HepG2 (cell line): ENCODE data around the gene DMBT1. TPM values are rescaled to one million over a fixed set of nuclear protein-coding genes. Genes with fewer than 3 reads are reported as not detected.

ENCODE experiments used
- ATAC-seq: fragments of 200-7000 bp; cut with Tn5 transposase; 3 replicates; pipeline ENCODE4 v1.9.1; 2020; ENCODE audit warnings: mild to moderate bottlenecking, moderate library complexity
- BruUV-seq: library from RNA; stranded (reverse); fragments of 400-500 nt; replicated peaks from 2 replicates; lab custom pipeline; 2021; lab: Mats Ljungman, UMichigan
- CTCF ChIA-PET: fragments of 300-600 bp; formaldehyde crosslinking; extraction: SDS; loops from one replicate; lab custom pipeline; 2021; ENCODE audit warnings: low total read pairs, inconsistent platforms, low intra/inter-chr PET ratio; lab: Yijun Ruan, JAX
- POLR2A ChIA-PET: fragments of 350-600 bp; sonication (Branson Sonifier 250); formaldehyde crosslinking; loops from one replicate; lab custom pipeline; 2020; ENCODE audit warnings: antibody characterized with exemption, inconsistent platforms; lab: Yijun Ruan, JAX
- DNase-seq: peaks from one replicate; pipeline ENCODE4 v3.0.0-alpha.2; 2015; ENCODE audit warnings: low spot score
- FAIRE-seq: peaks from 3 replicates; lab custom pipeline; 2011; peaks lifted over from hg19 to GRCh38; lab: Jason Lieb, UNC
- H2AFZ ChIP-seq: one replicate; pipeline ENCODE4 v1.6.1; 2011; ENCODE audit warnings: low read length, inconsistent platforms
- H3K27ac ChIP-seq: fragments of 300-600 bp; 3 replicates; pipeline ENCODE4 v1.8.0; 2011; ENCODE audit warnings: mixed run types, mild to moderate bottlenecking, mixed read lengths, low read length, inconsistent platforms; ENCODE audit not compliant: insufficient read depth; ENCODE audit errors: extremely low read length
- H3K27me3 ChIP-seq, 2 experiments: fragments of 200-600 bp in 1 of 2; 2 replicates in 1 of 2; 3 replicates in 1 of 2; pipeline versions ENCODE4 v1.6.0 to v1.8.0; 2011; ENCODE audit warnings: low read length in 2 of 2, mild to moderate bottlenecking in 2 of 2, moderate library complexity in 2 of 2, inconsistent platforms in 1 of 2; ENCODE audit not compliant: insufficient read depth in 2 of 2, control insufficient read depth in 1 of 2
- H3K36me3 ChIP-seq, 2 experiments: fragments of 200-600 bp in 1 of 2; replicated peaks in 1 of 2; 2 replicates in 1 of 2; 3 replicates in 1 of 2; pipeline versions ENCODE4 v1.5.1 to v1.8.0; 2011; ENCODE audit warnings: low read length in 2 of 2, inconsistent platforms in 1 of 2; ENCODE audit not compliant: insufficient read depth in 2 of 2, control insufficient read depth in 1 of 2
- H3K4me1 ChIP-seq: 2 replicates; pipeline ENCODE4 v1.5.1; 2012; ENCODE audit warnings: low read length, inconsistent platforms; ENCODE audit not compliant: insufficient read depth
- H3K4me2 ChIP-seq: 2 replicates; pipeline ENCODE4 v1.6.0; 2011; ENCODE audit warnings: low read depth, low read length, inconsistent platforms
- H3K4me3 ChIP-seq, 3 experiments: fragments of 200-600 bp in 1 of 3; sonication (generic), shearing (Covaris generic) in 1 of 3; replicated peaks in 1 of 3; 2 replicates each; pipeline ENCODE4 v1.5.1; 2011 to 2016; ENCODE audit warnings: low read length in 3 of 3, inconsistent platforms in 2 of 3, low read depth in 2 of 3, mild to moderate bottlenecking in 2 of 3, control low read depth in 1 of 3, mixed read lengths in 1 of 3; ENCODE audit not compliant: insufficient read depth in 1 of 3
- H3K79me2 ChIP-seq: one replicate; pipeline ENCODE4 v1.6.1; 2011; ENCODE audit warnings: low read length, inconsistent platforms; ENCODE audit not compliant: insufficient read depth
- H3K9ac ChIP-seq: 2 replicates; pipeline ENCODE4 v1.6.0; 2011; ENCODE audit warnings: mild to moderate bottlenecking, low read depth, low read length, inconsistent platforms; ENCODE audit not compliant: insufficient read depth
- H3K9me3 ChIP-seq: 2 replicates; pipeline ENCODE4 v1.5.1; 2012; ENCODE audit warnings: mild to moderate bottlenecking, low read length
- H4K20me1 ChIP-seq: 2 replicates; pipeline ENCODE4 v1.6.0; 2011; ENCODE audit warnings: inconsistent platforms, mild to moderate bottlenecking, low read length, moderate library complexity; ENCODE audit not compliant: insufficient read depth
- FLYWCH1 ChIP-seq: sonication (generic); formaldehyde crosslinking; IDR thresholded peaks from 2 replicates; pipeline ENCODE4 v1.8.1; 2023; ENCODE audit warnings: mild to moderate bottlenecking, missing genetic modification reagents
- FOSL2 ChIP-seq: sonication (generic); formaldehyde crosslinking; IDR thresholded peaks from 2 replicates; pipeline ENCODE4 v1.4.0; 2020; ENCODE audit warnings: missing genetic modification reagents
- JDP2 ChIP-seq: sonication (generic); formaldehyde crosslinking; IDR thresholded peaks from 2 replicates; pipeline ENCODE4 v1.8.1; 2022; ENCODE audit warnings: missing genetic modification reagents, borderline replicate concordance
- RFX5 ChIP-seq: IDR thresholded peaks from 2 replicates; pipeline ENCODE4 v1.6.1; 2011; ENCODE audit warnings: low read depth, low read length, improper control_type of control experiment
- ZBTB20 ChIP-seq: sonication (generic); formaldehyde crosslinking; IDR thresholded peaks from 2 replicates; pipeline ENCODE4 v1.8.1; 2023; ENCODE audit warnings: missing genetic modification reagents, low read depth, mild to moderate bottlenecking, borderline replicate concordance
- ZBTB4 ChIP-seq: sonication (generic); formaldehyde crosslinking; IDR thresholded peaks from 2 replicates; pipeline ENCODE4 v1.4.0; 2020; ENCODE audit warnings: missing genetic modification reagents, mild to moderate bottlenecking, borderline replicate concordance
- ZFP90 ChIP-seq: sonication (generic); formaldehyde crosslinking; IDR thresholded peaks from 2 replicates; pipeline ENCODE4 v1.8.0; 2022; ENCODE audit warnings: missing genetic modification reagents, mild to moderate bottlenecking, inconsistent platforms, borderline replicate concordance
- ZNF296 ChIP-seq: sonication (generic); formaldehyde crosslinking; conservative IDR thresholded peaks from 2 replicates; pipeline ENCODE4 v1.5.0; 2020; ENCODE audit warnings: mild to moderate bottlenecking, missing genetic modification reagents
- ZNF7 ChIP-seq: IDR thresholded peaks from 2 replicates; pipeline ENCODE4 v1.6.1; 2016; ENCODE audit warnings: missing biosample characterization, missing genetic modification reagents
- ZNF879 ChIP-seq: sonication (generic); formaldehyde crosslinking; IDR thresholded peaks from 2 replicates; pipeline ENCODE4 v1.8.1; 2023; ENCODE audit warnings: missing genetic modification reagents
- WGBS: methylation state at CpG from one replicate; pipeline ENCODE4 v1.1.6; 2017; ENCODE audit warnings: low lambda C conversion rate; 5-methylcytosine and 5-hydroxymethylcytosine counted together
- in situ Hi-C: cut with HindIII; loops from 2 replicates; pipeline ENCODE4 v1.10.0; 2017; ENCODE audit warnings: low pct_unique_long_range_greater_than_20kb; ENCODE audit not compliant: extremely low pct_ligation_motif_present
- intact Hi-C: fragments of 100-400 bp; cut with micrococcal nuclease; formaldehyde crosslinking; loops from one replicate; pipeline ENCODE4 v1.10.0; 2022; ENCODE audit not compliant: unreplicated experiment
- polyA plus RNA-seq, 8 experiments: library from polyadenylated mRNA; depleted of rRNA in 3 of 8; stranded (reverse) in 7 of 8; unstranded in 1 of 8; fragments of >200 nt; fragmentation: Illumina TruSeq in 4 of 8; extraction: Trizol in 4 of 8; gene quantifications; 2 replicates each; pipeline versions ENCODE4 v1.2.1 to v1.2.3, GENCODE V29; 2011 to 2016; ENCODE audit warnings: low read depth in 4 of 8, missing spikeins in 1 of 8, mixed read lengths in 1 of 8; ENCODE audit not compliant: insufficient read depth in 1 of 8
- total RNA-seq, 5 experiments: library from RNA; depleted of rRNA; stranded (reverse); fragments of >200 nt; fragmentation: Illumina TruSeq; extraction: Trizol; gene quantifications; 2 replicates each; pipeline ENCODE4 v1.2.3, GENCODE V29; 2016; ENCODE audit warnings: low read depth in 1 of 5
- TF ChIP-seq, protein P1 (sequence below): sonication (generic); formaldehyde crosslinking; IDR thresholded peaks from 2 replicates; pipeline ENCODE4 v1.5.0; 2020; ENCODE audit warnings: missing genetic modification reagents
- TF ChIP-seq, protein P2 (sequence below): sonication (generic); formaldehyde crosslinking; IDR thresholded peaks from 2 replicates; pipeline ENCODE4 v1.8.1; 2023; ENCODE audit warnings: mild to moderate bottlenecking, moderate library complexity, missing genetic modification reagents
- TF ChIP-seq, protein P3 (sequence below): sonication (generic); formaldehyde crosslinking; IDR thresholded peaks from 2 replicates; pipeline ENCODE4 v1.4.0; 2020; ENCODE audit warnings: mild to moderate bottlenecking, missing genetic modification reagents, borderline replicate concordance

DMBT1 gene
- total and polyA plus RNA-seq, 2 of the 13 experiments (the other 11 are each of a cell fraction or from before 2014, with no cell fraction given): not detected

DNA sequence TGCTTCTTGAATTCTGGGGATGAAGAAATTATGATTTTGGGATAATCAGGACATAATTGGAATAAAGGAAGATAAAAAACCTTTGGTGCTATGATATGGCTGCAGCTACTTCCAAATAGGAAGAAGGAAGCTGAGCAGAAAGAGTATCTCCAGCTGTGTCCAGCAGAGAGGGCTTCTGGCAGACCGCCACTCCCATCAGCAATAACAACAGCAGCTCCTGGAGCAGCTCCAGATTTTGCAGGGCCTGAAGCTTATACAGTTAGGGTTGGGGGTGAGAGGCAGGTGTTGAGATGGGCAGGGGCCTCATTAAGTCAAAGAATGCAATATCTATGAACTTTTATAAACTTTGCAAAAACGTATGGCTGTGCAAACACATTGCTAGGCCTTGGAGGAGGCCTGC lies 76.8 kb downstream of the DMBT1 start:
- Histone ChIP-seq H4K20me1 (no peaks in the 10 kb centered on the region), H2AFZ (no peak overlapping the region), H3K36me3 (no peaks in the 10 kb centered on the region), H3K4me1 (no peaks in the 10 kb centered on the region), H3K9ac (no peak overlapping the region), H3K4me3 (no peak overlapping the region), H3K27me3 (peaks cover 0 to 15% of the 10 kb centered on the region in 2 experiments; a peak in 3 of 5 replicates), H3K27ac (no peak overlapping the region), H3K79me2 (no peaks in the 10 kb centered on the region), H3K9me3 (no peaks in the 10 kb centered on the region), H3K4me2 (no peak overlapping the region)
- no peak for FAIRE-seq
- POLR2A ChIA-PET: no interaction called here
- CTCF ChIA-PET: no interaction called here
- intact Hi-C loops: no loop called here
- no peak for ATAC-seq
- no peak for DNase-seq
- BruUV-seq: no TSS peak
- 6% methylated on average over 2 of the region's 2 CpGs for WGBS
- in situ Hi-C loops: loop anchor here (25.0 kb wide), 1 partner anchor 925 kb away; no protein-coding TSS in a partner anchor
- no peak for TF ChIP-seq FOSL2 (CRISPR knock-in tag)
- TF ChIP-seq, protein P1, sequence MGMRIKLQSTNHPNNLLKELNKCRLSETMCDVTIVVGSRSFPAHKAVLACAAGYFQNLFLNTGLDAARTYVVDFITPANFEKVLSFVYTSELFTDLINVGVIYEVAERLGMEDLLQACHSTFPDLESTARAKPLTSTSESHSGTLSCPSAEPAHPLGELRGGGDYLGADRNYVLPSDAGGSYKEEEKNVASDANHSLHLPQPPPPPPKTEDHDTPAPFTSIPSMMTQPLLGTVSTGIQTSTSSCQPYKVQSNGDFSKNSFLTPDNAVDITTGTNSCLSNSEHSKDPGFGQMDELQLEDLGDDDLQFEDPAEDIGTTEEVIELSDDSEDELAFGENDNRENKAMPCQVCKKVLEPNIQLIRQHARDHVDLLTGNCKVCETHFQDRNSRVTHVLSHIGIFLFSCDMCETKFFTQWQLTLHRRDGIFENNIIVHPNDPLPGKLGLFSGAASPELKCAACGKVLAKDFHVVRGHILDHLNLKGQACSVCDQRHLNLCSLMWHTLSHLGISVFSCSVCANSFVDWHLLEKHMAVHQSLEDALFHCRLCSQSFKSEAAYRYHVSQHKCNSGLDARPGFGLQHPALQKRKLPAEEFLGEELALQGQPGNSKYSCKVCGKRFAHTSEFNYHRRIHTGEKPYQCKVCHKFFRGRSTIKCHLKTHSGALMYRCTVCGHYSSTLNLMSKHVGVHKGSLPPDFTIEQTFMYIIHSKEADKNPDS (CRISPR knock-in tag): no peak
- no peak for TF ChIP-seq ZNF7 (CRISPR knock-in tag)
- no peak for TF ChIP-seq ZNF879 (CRISPR knock-in tag)
- no peak for TF ChIP-seq RFX5
- TF ChIP-seq, protein P2, sequence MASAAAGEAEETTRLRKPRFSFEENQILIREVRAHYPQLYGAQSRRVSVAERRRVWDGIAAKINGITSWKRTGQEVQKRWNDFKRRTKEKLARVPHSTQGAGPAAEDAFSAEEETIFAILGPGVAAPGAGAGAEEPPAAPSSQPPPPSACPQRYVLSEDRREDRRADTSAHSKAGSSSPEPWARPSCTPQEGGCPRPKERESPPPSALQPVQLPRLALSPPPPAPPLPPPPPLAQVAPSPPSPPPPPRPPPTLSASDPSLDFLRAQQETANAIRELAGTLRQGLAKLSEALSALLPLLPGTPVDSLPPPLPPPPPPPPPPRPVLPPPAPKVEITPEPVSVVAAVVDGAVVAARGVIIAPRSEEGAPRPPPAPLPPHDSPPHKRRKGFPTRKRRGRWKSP (CRISPR knock-in tag): no peak
- TF ChIP-seq FLYWCH1 (CRISPR knock-in tag): no peak
- no peak for TF ChIP-seq ZBTB4 (CRISPR knock-in tag)
- TF ChIP-seq JDP2 (CRISPR knock-in tag): no peak
- TF ChIP-seq ZBTB20 (CRISPR knock-in tag): no peak
- no peak for TF ChIP-seq ZNF296
- no peak for TF ChIP-seq ZFP90
- TF ChIP-seq, protein P3, sequence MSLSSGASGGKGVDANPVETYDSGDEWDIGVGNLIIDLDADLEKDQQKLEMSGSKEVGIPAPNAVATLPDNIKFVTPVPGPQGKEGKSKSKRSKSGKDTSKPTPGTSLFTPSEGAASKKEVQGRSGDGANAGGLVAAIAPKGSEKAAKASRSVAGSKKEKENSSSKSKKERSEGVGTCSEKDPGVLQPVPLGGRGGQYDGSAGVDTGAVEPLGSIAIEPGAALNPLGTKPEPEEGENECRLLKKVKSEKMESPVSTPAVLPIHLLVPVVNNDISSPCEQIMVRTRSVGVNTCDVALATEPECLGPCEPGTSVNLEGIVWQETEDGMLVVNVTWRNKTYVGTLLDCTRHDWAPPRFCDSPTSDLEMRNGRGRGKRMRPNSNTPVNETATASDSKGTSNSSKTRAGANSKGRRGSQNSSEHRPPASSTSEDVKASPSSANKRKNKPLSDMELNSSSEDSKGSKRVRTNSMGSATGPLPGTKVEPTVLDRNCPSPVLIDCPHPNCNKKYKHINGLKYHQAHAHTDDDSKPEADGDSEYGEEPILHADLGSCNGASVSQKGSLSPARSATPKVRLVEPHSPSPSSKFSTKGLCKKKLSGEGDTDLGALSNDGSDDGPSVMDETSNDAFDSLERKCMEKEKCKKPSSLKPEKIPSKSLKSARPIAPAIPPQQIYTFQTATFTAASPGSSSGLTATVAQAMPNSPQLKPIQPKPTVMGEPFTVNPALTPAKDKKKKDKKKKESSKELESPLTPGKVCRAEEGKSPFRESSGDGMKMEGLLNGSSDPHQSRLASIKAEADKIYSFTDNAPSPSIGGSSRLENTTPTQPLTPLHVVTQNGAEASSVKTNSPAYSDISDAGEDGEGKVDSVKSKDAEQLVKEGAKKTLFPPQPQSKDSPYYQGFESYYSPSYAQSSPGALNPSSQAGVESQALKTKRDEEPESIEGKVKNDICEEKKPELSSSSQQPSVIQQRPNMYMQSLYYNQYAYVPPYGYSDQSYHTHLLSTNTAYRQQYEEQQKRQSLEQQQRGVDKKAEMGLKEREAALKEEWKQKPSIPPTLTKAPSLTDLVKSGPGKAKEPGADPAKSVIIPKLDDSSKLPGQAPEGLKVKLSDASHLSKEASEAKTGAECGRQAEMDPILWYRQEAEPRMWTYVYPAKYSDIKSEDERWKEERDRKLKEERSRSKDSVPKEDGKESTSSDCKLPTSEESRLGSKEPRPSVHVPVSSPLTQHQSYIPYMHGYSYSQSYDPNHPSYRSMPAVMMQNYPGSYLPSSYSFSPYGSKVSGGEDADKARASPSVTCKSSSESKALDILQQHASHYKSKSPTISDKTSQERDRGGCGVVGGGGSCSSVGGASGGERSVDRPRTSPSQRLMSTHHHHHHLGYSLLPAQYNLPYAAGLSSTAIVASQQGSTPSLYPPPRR: no peak
